Lung microvascular endothelial cell (primary cell): ENCODE results near the gene IGFLR1. TPM values are rescaled to one million over a fixed set of nuclear protein-coding genes. Genes with fewer than 3 reads are reported as not detected.
"Not testable (repeated sequence)": the region's sequence is repeated elsewhere in the genome, so short reads cannot be mapped to it uniquely, and the experiment has no call there.

Experiments
- DNase-seq, 2 donors: peaks; one replicate each; pipeline versions ENCODE4 v3.0.0 to v3.0.0-alpha.2; 2010; ENCODE audit warnings: low read depth in 2 of 2
- total RNA-seq: library from RNA; depleted of rRNA; stranded (reverse); fragments of >200 nt; gene quantifications from 2 replicates; pipeline ENCODE4 v1.2.1, GENCODE V29; 2014

The IGFLR1 gene
- total RNA-seq, 1 donor from 2014 or later = 0.20 TPM

- not testable (repeated sequence) for DNase-seq
Observed at GRCh38 chr19:35724132-35724531, 18.1 kb downstream of the IGFLR1 start.

- DNase-seq = no peak
Observed at GRCh38 chr19:35723671-35724070, 18.6 kb downstream of the IGFLR1 start.

GRCh38 chr19:35722897-35723296, 19.4 kb downstream of the IGFLR1 start:
- DNase-seq = no peak

GRCh38 chr19:35722461-35722860, 19.8 kb downstream of the IGFLR1 start:
- DNase-seq = no peak

- no peak for DNase-seq
Observed at GRCh38 chr19:35721374-35721773, 20.9 kb downstream of the IGFLR1 start.

GRCh38 chr19:35720648-35721047, 21.6 kb downstream of the IGFLR1 start:
- no peak for DNase-seq

- no peak for DNase-seq
Observed at GRCh38 chr19:35720163-35720524, 22.1 kb downstream of the IGFLR1 start.

- DNase-seq = no peak
Observed at GRCh38 chr19:35719402-35720162, 22.7 kb downstream of the IGFLR1 start.

- DNase-seq = peak; percentile 29 to 34
Observed at GRCh38 chr19:35718345-35719041, 23.8 kb downstream of the IGFLR1 start.

- DNase-seq = no peak
Observed at GRCh38 chr19:35717665-35718344, 24.4 kb downstream of the IGFLR1 start, which contains the start of gene KMT2B. Gene KMT2B, plus strand, starts transcription at chr19:35718003. Its CDS starts 16 bp downstream, at chr19:35718019.

GRCh38 chr19:35716801-35717664, 25.2 kb downstream of the IGFLR1 start:
- DNase-seq = peak; percentile 95 to 97

- peak; percentile 41 to 60 for DNase-seq
Observed at GRCh38 chr19:35715981-35716800, 26.1 kb downstream of the IGFLR1 start.

GRCh38 chr19:35715355-35715809, 26.9 kb downstream of the IGFLR1 start:
- no peak for DNase-seq

GRCh38 chr19:35714601-35715354, 27.5 kb downstream of the IGFLR1 start:
- DNase-seq = no peak

- no peak for DNase-seq
Observed at GRCh38 chr19:35713904-35714495, 28.3 kb downstream of the IGFLR1 start.

- no peak for DNase-seq
Observed at GRCh38 chr19:35713506-35713850, 28.8 kb downstream of the IGFLR1 start.

GRCh38 chr19:35712567-35713505, 29.4 kb downstream of the IGFLR1 start:
- no peak for DNase-seq
